IMR-90 (cell line): ENCODE data around the gene LTA. TPM values are rescaled to one million over a fixed set of nuclear protein-coding genes. Genes with fewer than 3 reads are reported as not detected.

ENCODE experiments used
- ATAC-seq: fragments of 200-7000 bp; cut with Tn5 transposase; 2 replicates; pipeline ENCODE4 v1.9.1; 2020; ENCODE audit warnings: low read depth, mild to moderate bottlenecking, moderate library complexity
- BruUV-seq: library from RNA; stranded (reverse); fragments of 400-500 nt; replicated peaks from 2 replicates; lab custom pipeline; 2021; lab: Mats Ljungman, UMichigan
- CTCF ChIA-PET: fragments of 300-600 bp; formaldehyde crosslinking; extraction: SDS; loops from one replicate; lab custom pipeline; 2021; ENCODE audit warnings: antibody characterized with exemption; lab: Yijun Ruan, JAX
- POLR2A ChIA-PET: fragments of 300-600 bp; sonication (Branson Sonifier 250); formaldehyde crosslinking; loops from one replicate; lab custom pipeline; 2022; ENCODE audit warnings: antibody characterized with exemption; ENCODE audit not compliant: unreplicated experiment; lab: Charles Lee
- DNase-seq: peaks from one replicate; pipeline ENCODE4 v3.0.0; 2013
- H2AFZ ChIP-seq: replicated peaks from 2 replicates; pipeline ENCODE3; 2013; ENCODE audit warnings: low read length, mild to moderate bottlenecking; ENCODE audit not compliant: poor library complexity
- H2AK5ac ChIP-seq: 2 replicates; pipeline ENCODE4 v1.6.1; 2013; ENCODE audit warnings: low read depth, low read length, inconsistent platforms
- H2AK9ac ChIP-seq: replicated peaks from 2 replicates; pipeline ENCODE3; 2013; ENCODE audit warnings: mild to moderate bottlenecking, low read depth, low read length, moderate library complexity; ENCODE audit not compliant: poor library complexity
- H2BK120ac ChIP-seq: 2 replicates; pipeline ENCODE4 v1.6.1; 2013; ENCODE audit warnings: low read depth, low read length, inconsistent platforms
- H2BK15ac ChIP-seq: 3 replicates; pipeline ENCODE4 v1.6.1; 2013; ENCODE audit warnings: low read depth, low read length, inconsistent platforms
- H2BK20ac ChIP-seq: 2 replicates; pipeline ENCODE4 v1.6.1; 2013; ENCODE audit warnings: low read depth, mild to moderate bottlenecking, inconsistent platforms, low read length, moderate library complexity
- H2BK5ac ChIP-seq: 2 replicates; pipeline ENCODE4 v1.6.1; 2013; ENCODE audit warnings: mild to moderate bottlenecking, low read depth, low read length, inconsistent platforms; ENCODE audit not compliant: poor library complexity, severe bottlenecking
- H3K14ac ChIP-seq: replicated peaks from 2 replicates; pipeline ENCODE4 v1.6.1; 2013; ENCODE audit warnings: low read depth, low read length, inconsistent platforms
- H3K18ac ChIP-seq: 2 replicates; pipeline ENCODE4 v1.6.1; 2013; ENCODE audit warnings: low read depth, low read length, control low read depth
- H3K23ac ChIP-seq: 2 replicates; pipeline ENCODE4 v1.6.1; 2013; ENCODE audit warnings: low read depth, low read length, inconsistent platforms
- H3K27ac ChIP-seq: 2 replicates; pipeline ENCODE4 v1.5.1; 2013; ENCODE audit warnings: mild to moderate bottlenecking, control low read depth, low read length; ENCODE audit not compliant: insufficient read depth
- H3K27me3 ChIP-seq: 2 replicates; pipeline ENCODE4 v1.6.1; 2013; ENCODE audit warnings: low read length; ENCODE audit not compliant: control insufficient read depth, insufficient read depth
- H3K36me3 ChIP-seq: 2 replicates; pipeline ENCODE4 v1.6.1; 2013; ENCODE audit warnings: low read length, mixed read lengths; ENCODE audit not compliant: control insufficient read depth, insufficient read depth
- H3K4ac ChIP-seq: 2 replicates; pipeline ENCODE4 v1.6.1; 2013; ENCODE audit warnings: low read depth, low read length, inconsistent platforms
- H3K4me1 ChIP-seq: 2 replicates; pipeline ENCODE4 v1.6.1; 2013; ENCODE audit warnings: low read length, mixed read lengths; ENCODE audit not compliant: control insufficient read depth, insufficient read depth
- H3K4me2 ChIP-seq: 2 replicates; pipeline ENCODE4 v1.6.1; 2013; ENCODE audit warnings: low read depth, mild to moderate bottlenecking, control low read depth, low read length, moderate library complexity
- H3K4me3 ChIP-seq: 2 replicates; pipeline ENCODE4 v1.5.1; 2013; ENCODE audit warnings: low read depth, mild to moderate bottlenecking, control low read depth, low read length, moderate library complexity; ENCODE audit not compliant: insufficient read depth
- H3K56ac ChIP-seq: 2 replicates; pipeline ENCODE4 v1.6.1; 2013; ENCODE audit warnings: low read length, inconsistent platforms; ENCODE audit not compliant: insufficient read depth; ENCODE audit errors: extremely low read depth
- H3K79me1 ChIP-seq, 2 experiments: 2 replicates each; pipeline ENCODE4 v1.6.1; 2013; ENCODE audit warnings: low read length in 2 of 2, inconsistent platforms in 1 of 2, low read depth in 1 of 2
- H3K9ac ChIP-seq: 2 replicates; pipeline ENCODE4 v1.6.1; 2013; ENCODE audit warnings: low read depth, low read length, control low read depth
- H3K9me1 ChIP-seq: 2 replicates; pipeline ENCODE4 v1.6.1; 2013; ENCODE audit warnings: low read length, inconsistent platforms; ENCODE audit not compliant: insufficient read depth
- H3K9me3 ChIP-seq: 2 replicates; pipeline ENCODE4 v1.6.1; 2013; ENCODE audit warnings: low read length; ENCODE audit not compliant: control insufficient read depth, insufficient read depth
- H4K20me1 ChIP-seq: 2 replicates; pipeline ENCODE4 v1.6.1; 2013; ENCODE audit warnings: low read length, inconsistent platforms; ENCODE audit not compliant: insufficient read depth
- H4K5ac ChIP-seq: 2 replicates; pipeline ENCODE4 v1.6.1; 2013; ENCODE audit warnings: mild to moderate bottlenecking, low read depth, low read length, control low read depth
- H4K8ac ChIP-seq, 2 experiments: 2 replicates each; pipeline ENCODE4 v1.6.1; 2013; ENCODE audit warnings: low read depth in 2 of 2, low read length in 2 of 2, control low read depth in 1 of 2, inconsistent platforms in 1 of 2
- H4K91ac ChIP-seq: 2 replicates; pipeline ENCODE4 v1.6.1; 2013; ENCODE audit warnings: low read depth, low read length, inconsistent platforms; ENCODE audit not compliant: insufficient read depth
- CEBPB ChIP-seq: IDR thresholded peaks from 2 replicates; pipeline ENCODE4 v1.6.1; 2012; ENCODE audit warnings: low read depth, low read length, improper control_type of control experiment
- MAZ ChIP-seq: IDR thresholded peaks from 2 replicates; pipeline ENCODE4 v1.6.1; 2012; ENCODE audit warnings: low read depth, mild to moderate bottlenecking, low read length, improper control_type of control experiment, moderate library complexity, borderline replicate concordance
- MXI1 ChIP-seq: IDR thresholded peaks from 2 replicates; pipeline ENCODE4 v1.6.1; 2012; ENCODE audit warnings: low read depth, mild to moderate bottlenecking, low read length, moderate library complexity, borderline replicate concordance
- POLR2A ChIP-seq: IDR thresholded peaks from 2 replicates; pipeline ENCODE4 v1.6.1; 2012; ENCODE audit warnings: mild to moderate bottlenecking, low read depth, low read length
- RAD21 ChIP-seq: IDR thresholded peaks from 2 replicates; pipeline ENCODE4 v1.6.1; 2012; ENCODE audit warnings: low read length, improper control_type of control experiment
- SMC3 ChIP-seq: fragments of 150-350 bp; IDR thresholded peaks from 2 replicates; pipeline ENCODE4 v1.6.1; 2016; ENCODE audit warnings: low read depth, mild to moderate bottlenecking, antibody characterized with exemption, low read length, moderate library complexity
- dilution Hi-C: fragments of 300-500 bp; cut with HindIII; formaldehyde crosslinking; loops from one replicate; pipeline ENCODE4 v1.14.3; 2018; ENCODE audit warnings: low sequenced_read_pairs; ENCODE audit not compliant: unreplicated experiment
- in situ Hi-C: fragments of 300-500 bp; cut with MboI; formaldehyde crosslinking; loops from 3 replicates; pipeline ENCODE4 v1.14.3; 2019; ENCODE audit warnings: low sequenced_read_pairs, inconsistent platforms, mixed read lengths
- intact Hi-C: fragments of 100-400 bp; cut with micrococcal nuclease; formaldehyde crosslinking; loops from 2 replicates; pipeline ENCODE4 v1.10.0; 2022
- polyA plus RNA-seq, 3 experiments: library from polyadenylated mRNA; depleted of rRNA; stranded (reverse); fragments of >200 nt; gene quantifications; 2 replicates each; pipeline ENCODE4 v1.2.3, GENCODE V29; 2012; ENCODE audit warnings: low replicate concordance in 1 of 3
- total RNA-seq: library from RNA; depleted of rRNA; stranded (reverse); fragments of >200 nt; gene quantifications from 2 replicates; pipeline ENCODE4 v1.2.3, GENCODE V29; 2012
- TF ChIP-seq, protein P1 (sequence below): fragments of 150-350 bp; IDR thresholded peaks from 2 replicates; pipeline ENCODE4 v1.6.1; 2016; ENCODE audit warnings: low read depth, mild to moderate bottlenecking, low read length, moderate library complexity, borderline replicate concordance

Gene LTA
- total and polyA plus RNA-seq, 2 of the 4 experiments (the other 2 are of a cell fraction), result not detected

GRCh38 chr6:31560697-31561058 is 11.4 kb upstream of the LTA start:
- no TSS peak for BruUV-seq
- CTCF ChIA-PET, result interaction anchor here (0.6 to 0.7 kb wide), 3 partner anchors 13 to 38 kb away, joined by 3 to 6 read pairs (median 4); partner anchors contain the start of gene NFKBIL1
- no peak overlapping the region for H3K56ac ChIP-seq

More at GRCh38 chr6:31560697-31561058, 11.4 kb upstream of the LTA start:
- Histone ChIP-seq H2AK5ac (peak overlapping the region; percentile 29; the same call in 1 of the 2 replicates), H3K79me1 (peaks cover 9 to 20% of the 10 kb centered on the region in 2 experiments; a peak in 3 of 4 replicates), H2AK9ac (peak overlapping the region; percentile 80), H3K4ac (peak overlapping the region; percentile 2), H2BK15ac (no peak overlapping the region), H3K23ac (0 out of 2 replicates have a peak overlapping the region, but pooled peaks have one; percentile 1), H3K27ac (no peak overlapping the region), H4K20me1 (no peaks in the 10 kb centered on the region), H2BK5ac (peak overlapping the region; percentile 46), H3K36me3 (peaks cover 27% of the 10 kb centered on the region), H3K4me2 (peak overlapping the region; percentile 27; the same call in 1 of the 2 replicates), H2BK120ac (peak overlapping the region; percentile 39; the same call in 1 of the 2 replicates), H2BK20ac (peak overlapping the region; percentile 43; the same call in 1 of the 2 replicates), H3K9me1 (peaks cover 19% of the 10 kb centered on the region; the same call in 1 of the 2 replicates), H3K27me3 (no peaks in the 10 kb centered on the region), H4K8ac (peak overlapping the region in 1 of 2 experiments; percentile 57; a peak in 1 of 4 replicates), H3K9me3 (no peaks in the 10 kb centered on the region), H3K14ac (peak overlapping the region; percentile 8; the same call in 1 of the 2 replicates), H2AFZ (no peak overlapping the region), H3K4me3 (no peak overlapping the region), H3K9ac (no peak overlapping the region), H3K4me1 (peaks cover 18% of the 10 kb centered on the region), H3K18ac (no peak overlapping the region; the same call in 1 of the 2 replicates), H4K91ac (no peak overlapping the region), H4K5ac (no peak overlapping the region)
- in situ Hi-C loops, result no loop called here
- intact Hi-C loops, result loop anchor here (2.0 kb wide), 1 partner anchor 54 kb away; the partner anchor contains the start of gene AIF1
- dilution Hi-C loops, result no loop called here
- DNase-seq (no peak), ATAC-seq (no peak)
- TF ChIP-seq, protein P1, sequence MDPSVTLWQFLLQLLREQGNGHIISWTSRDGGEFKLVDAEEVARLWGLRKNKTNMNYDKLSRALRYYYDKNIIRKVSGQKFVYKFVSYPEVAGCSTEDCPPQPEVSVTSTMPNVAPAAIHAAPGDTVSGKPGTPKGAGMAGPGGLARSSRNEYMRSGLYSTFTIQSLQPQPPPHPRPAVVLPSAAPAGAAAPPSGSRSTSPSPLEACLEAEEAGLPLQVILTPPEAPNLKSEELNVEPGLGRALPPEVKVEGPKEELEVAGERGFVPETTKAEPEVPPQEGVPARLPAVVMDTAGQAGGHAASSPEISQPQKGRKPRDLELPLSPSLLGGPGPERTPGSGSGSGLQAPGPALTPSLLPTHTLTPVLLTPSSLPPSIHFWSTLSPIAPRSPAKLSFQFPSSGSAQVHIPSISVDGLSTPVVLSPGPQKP, result no peak
- TF ChIP-seq RAD21, result no peak
- TF ChIP-seq MAZ, result no peak
- TF ChIP-seq CEBPB, result no peak
- TF ChIP-seq SMC3, result no peak
- TF ChIP-seq POLR2A, result no peak
- no peak for TF ChIP-seq MXI1
- POLR2A ChIA-PET, result no interaction called here
